ENCODE data around the gene FLAD1. TPM values are rescaled to one million over a fixed set of nuclear protein-coding genes. Genes with fewer than 3 reads are reported as not detected.

FLAD1 gene
- total RNA-seq, 3 donors from 2014 or later (not counting 1 experiment from before 2014, with no cell fraction given), result 32.1 to 47.6 (median 38.7) TPM

- 93% methylated on average over 12 of the region's 12 CpGs for WGBS (ENCODE audit: insufficient coverage)
- Mint-ChIP-seq H3K4me1 (no peaks in the 10 kb centered on the region), H3K9me3 (no peaks in the 10 kb centered on the region), H3K36me3 (no peaks in the 10 kb centered on the region), H3K27me3 (ENCODE audit: low read depth in 2 of 2) (peaks cover 2% of the 10 kb centered on the region in 2 donors), H3K4me3 (no peak overlapping the region), H3K27ac (no peak overlapping the region)
- no peak for TF ChIP-seq CTCF (IDR thresholded peaks at IDR 0.05)
- no peak overlapping the region for H3K27ac ChIP-seq (ENCODE audit: low read length)
- H3K9me3 ChIP-seq (ENCODE audit: control insufficient read depth, insufficient read depth, low read length), result no peaks in the 10 kb centered on the region
- no peaks in the 10 kb centered on the region for H3K27me3 ChIP-seq (ENCODE audit: control insufficient read depth, insufficient read depth, low read length)
- no peaks in the 10 kb centered on the region for H3K4me1 ChIP-seq (ENCODE audit: control insufficient read depth, insufficient read depth, low read length)
- intact Hi-C loops (cut with micrococcal nuclease), result no loop called here
- ATAC-seq (no peak), DNase-seq (no peak)
- no peak overlapping the region for H3K4me3 ChIP-seq (ENCODE audit: low read length)
- no peaks in the 10 kb centered on the region for H3K36me3 ChIP-seq (ENCODE audit: control insufficient read depth, insufficient read depth, low read length)
Observed at GRCh38 chr1:155032886-155033285, 49.7 kb downstream of the FLAD1 start.

GRCh38 chr1:155033524-155033923, 50.4 kb downstream of the FLAD1 start, which contains the start of the genes DCST1 and DCST2:
Gene DCST1 (plus strand): TSS chr1:155033824. CDS start chr1:155034037, 213 bp downstream.
Gene DCST2 (minus strand): TSS chr1:155033781. CDS start chr1:155033701, 80 bp downstream.
- no peaks in the 10 kb centered on the region for H3K27me3 ChIP-seq (ENCODE audit: control insufficient read depth, insufficient read depth, low read length)
- no peak for ATAC-seq
- intact Hi-C loops (cut with micrococcal nuclease), result no loop called here
- Mint-ChIP-seq H3K9me3 (no peaks in the 10 kb centered on the region), H3K4me1 (no peaks in the 10 kb centered on the region), H3K36me3 (no peaks in the 10 kb centered on the region), H3K27ac (no peak within 1 kb of the TSS), H3K4me3 (no peak within 1 kb of the TSS), H3K27me3 (ENCODE audit: low read depth in 2 of 2) (peaks cover 5 to 9% of the 10 kb centered on the region in 2 donors)
- no peak within 1 kb of the TSS for H3K27ac ChIP-seq (ENCODE audit: low read length)
- no peaks in the 10 kb centered on the region for H3K4me1 ChIP-seq (ENCODE audit: control insufficient read depth, insufficient read depth, low read length)
- 87% methylated on average over 7 of the region's 9 CpGs for WGBS (ENCODE audit: insufficient coverage)
- no peak for DNase-seq
- no peak within 1 kb of the TSS for H3K4me3 ChIP-seq (ENCODE audit: low read length)
- no peaks in the 10 kb centered on the region for H3K9me3 ChIP-seq (ENCODE audit: control insufficient read depth, insufficient read depth, low read length)
- no peak for TF ChIP-seq CTCF (IDR thresholded peaks at IDR 0.05)
- H3K36me3 ChIP-seq (ENCODE audit: control insufficient read depth, insufficient read depth, low read length), result no peaks in the 10 kb centered on the region

- Mint-ChIP-seq H3K9me3 (no peaks in the 10 kb centered on the region), H3K4me1 (peaks cover 0 to 5% of the 10 kb centered on the region in 2 donors), H3K4me3 (no peak overlapping the region), H3K36me3 (no peaks in the 10 kb centered on the region), H3K27me3 (ENCODE audit: low read depth in 2 of 2) (peaks cover 5 to 12% of the 10 kb centered on the region in 2 donors), H3K27ac (no peak overlapping the region)
- H3K27me3 ChIP-seq (ENCODE audit: control insufficient read depth, insufficient read depth, low read length), result no peaks in the 10 kb centered on the region
- 77% methylated on average over 20 of the region's 20 CpGs for WGBS (ENCODE audit: insufficient coverage)
- intact Hi-C loops (cut with micrococcal nuclease), result no loop called here
- no peaks in the 10 kb centered on the region for H3K36me3 ChIP-seq (ENCODE audit: control insufficient read depth, insufficient read depth, low read length)
- no peak for TF ChIP-seq CTCF (IDR thresholded peaks at IDR 0.05)
- DNase-seq (no peak), ATAC-seq (no peak)
- H3K9me3 ChIP-seq (ENCODE audit: control insufficient read depth, insufficient read depth, low read length), result no peaks in the 10 kb centered on the region
- no peak overlapping the region for H3K27ac ChIP-seq (ENCODE audit: low read length)
- no peaks in the 10 kb centered on the region for H3K4me1 ChIP-seq (ENCODE audit: control insufficient read depth, insufficient read depth, low read length)
- no peak overlapping the region for H3K4me3 ChIP-seq (ENCODE audit: low read length)
Observed at GRCh38 chr1:155034318-155035208, 51.4 kb downstream of the FLAD1 start.
